T follicular helper cell (primary cell): Measurements from ENCODE around the gene RNF166.

Source experiments
- DNase-seq: peaks from one replicate; pipeline ENCODE4 v3.0.0-alpha.2; 2020; ENCODE audit warnings: low read depth

The RNF166 gene

DNA sequence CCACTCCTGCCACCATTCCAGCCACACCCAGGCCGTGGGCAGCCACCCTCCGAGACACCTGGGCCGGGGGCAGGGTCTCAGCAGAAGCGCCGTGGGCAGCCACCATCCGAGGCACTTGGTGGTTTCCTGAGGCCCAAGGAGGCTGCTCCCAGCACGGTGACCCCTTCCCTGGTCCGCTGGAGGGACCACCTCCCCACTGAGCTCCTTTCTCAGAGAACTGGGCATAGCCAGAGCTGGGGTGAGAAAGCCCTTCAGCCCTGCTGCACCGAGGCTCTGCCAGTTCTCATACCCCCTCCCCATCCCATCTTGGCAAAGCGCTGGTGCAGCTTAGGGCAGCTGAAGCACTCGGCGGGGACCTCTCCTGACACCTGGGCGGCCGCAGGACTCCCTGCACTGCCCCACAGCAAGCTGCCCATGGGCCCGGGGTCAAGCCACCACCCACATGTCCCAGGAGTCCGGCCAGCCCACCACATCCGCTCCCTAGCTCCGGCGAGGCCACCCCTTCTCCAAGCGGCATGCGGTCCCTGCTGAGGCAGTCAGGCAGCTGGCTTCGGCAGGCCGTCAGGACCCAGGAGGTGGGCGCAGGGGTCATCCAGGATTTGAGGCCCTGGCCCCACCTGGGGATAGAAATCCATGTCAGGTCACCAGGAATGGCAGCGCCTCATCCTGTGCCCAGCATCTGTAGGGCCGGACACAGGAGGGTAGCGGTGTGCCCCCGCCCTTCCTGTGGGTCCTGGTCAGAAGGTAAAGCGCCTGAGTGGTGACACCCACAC lies 54.0 kb downstream of the RNF166 start:
- no peak for DNase-seq

GRCh38 chr16:88651276-88651988 lies 54.8 kb downstream of the RNF166 start:
- peak; percentile 41 for DNase-seq

- peak; percentile 66 for DNase-seq
Observed at GRCh38 chr16:88650749-88651275, 55.4 kb downstream of the RNF166 start, which contains the start of gene CYBA. TSS of gene CYBA (minus strand) at chr16:88651053. CDS start at chr16:88651013, 40 bp downstream.

GRCh38 chr16:88649924-88650748 lies 56.1 kb downstream of the RNF166 start:
- DNase-seq: no peak

DNA sequence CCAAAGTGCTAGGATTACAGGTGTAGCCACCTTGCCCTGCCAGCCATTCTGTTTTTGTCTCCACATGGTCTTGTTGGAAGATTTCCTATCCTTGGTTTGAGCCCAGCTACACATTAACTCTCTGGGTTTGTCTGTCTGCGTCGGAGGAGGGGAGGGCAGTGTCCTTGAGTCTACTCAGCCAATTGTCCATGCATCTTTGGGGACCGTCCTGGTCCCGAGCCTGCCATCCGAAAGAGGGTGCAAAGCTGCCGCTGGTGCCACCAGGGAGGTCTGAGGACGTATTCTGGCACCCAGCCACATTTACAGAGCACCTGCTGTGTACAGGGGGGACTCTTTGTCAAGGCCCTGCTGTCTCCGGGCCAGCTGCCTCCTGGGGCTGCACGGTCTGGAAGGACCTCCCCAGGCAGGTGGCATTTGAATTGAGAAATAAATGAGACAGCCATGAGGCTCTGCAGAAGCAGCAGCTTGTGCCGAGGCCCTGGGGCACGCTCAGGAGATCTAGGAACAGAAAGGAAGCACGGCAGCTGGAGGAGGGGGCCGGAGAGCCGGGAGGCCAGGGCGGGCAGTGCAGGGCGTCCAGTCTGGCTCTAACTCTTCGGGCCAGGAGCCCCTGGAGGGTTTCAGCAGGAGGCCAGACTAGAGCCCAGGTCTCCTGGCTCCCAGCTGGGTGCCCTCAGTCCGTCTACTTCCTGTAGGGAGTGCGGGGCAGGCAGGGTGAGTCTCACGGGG lies 56.8 kb downstream of the RNF166 start:
- no peak for DNase-seq

DNA sequence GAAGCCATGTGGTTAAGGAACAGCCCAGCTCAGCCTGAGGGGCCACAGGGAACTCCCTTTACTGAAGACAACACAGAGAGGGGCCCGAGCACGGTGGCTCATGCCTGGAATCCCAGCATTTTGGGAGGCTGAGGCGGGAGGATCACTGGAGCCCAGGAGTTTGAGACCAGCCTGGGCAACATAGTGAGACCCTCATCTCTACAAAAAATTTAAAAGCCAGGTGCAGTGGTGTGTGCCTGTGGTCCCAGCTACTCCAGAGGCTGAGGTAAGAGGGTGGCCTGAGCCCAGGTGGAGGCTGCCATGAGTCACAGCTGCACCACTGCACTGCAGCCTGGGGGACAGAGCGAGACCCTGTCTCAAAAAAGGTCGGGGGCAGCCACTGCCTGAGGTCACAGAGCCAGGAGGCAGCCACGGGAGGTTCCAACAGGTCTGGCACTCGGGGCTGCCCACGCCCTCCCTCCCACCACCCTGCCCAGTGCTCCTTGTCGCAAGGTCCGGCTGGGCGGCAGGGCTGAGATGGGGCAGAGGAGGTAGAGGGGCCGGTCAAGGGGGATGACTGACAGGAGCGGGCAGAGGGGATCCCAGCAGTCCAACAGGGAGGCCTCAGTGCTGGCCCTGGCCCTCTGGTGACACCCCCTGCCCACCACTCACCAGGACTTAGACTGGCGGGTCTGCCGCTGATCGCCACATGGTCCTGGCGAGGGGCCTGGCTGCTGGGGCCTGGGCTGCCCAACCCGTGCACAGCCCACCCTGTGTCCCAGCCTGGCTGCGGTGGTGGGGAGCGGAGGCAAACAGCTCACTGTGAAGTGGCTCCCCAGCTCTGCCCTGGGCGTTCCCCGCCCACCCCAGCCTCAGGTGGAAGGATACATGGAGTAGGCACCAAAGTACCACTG lies 58.8 kb downstream of the RNF166 start:
- DNase-seq: no peak
